RWPE1 (cell line): ENCODE data around the gene STH.
"Not testable (repeated sequence)": the region's sequence is repeated elsewhere in the genome, so short reads cannot be mapped to it uniquely, and the experiment has no call there.

Experiments
- CTCF ChIA-PET: fragments of 350-600 bp; sonication (Branson Sonifier 250); formaldehyde crosslinking; extraction: SDS; loops from one replicate; lab custom pipeline; 2021; lab: Yijun Ruan, JAX
- POLR2A ChIA-PET: fragments of 400-600 bp; formaldehyde crosslinking; extraction: SDS; loops from one replicate; lab custom pipeline; 2020; ENCODE audit warnings: antibody characterized with exemption; ENCODE audit not compliant: low non-redundant PET; lab: Yijun Ruan, JAX
- DNase-seq: peaks from one replicate; pipeline ENCODE4 v3.0.0; 2012; ENCODE audit warnings: low spot score
- H3K27ac ChIP-seq: fragments of 450-650 bp; 2 replicates; pipeline ENCODE4 v1.5.1; 2017
- CTCF ChIP-seq: fragments of 450-650 bp; conservative IDR thresholded peaks from 2 replicates; pipeline ENCODE4 v1.5.1; 2017; ENCODE audit warnings: low read depth, mild to moderate bottlenecking

Gene STH

GRCh38 chr17:46011711-46012505 lies 12.9 kb downstream of the STH start:
- no peak for DNase-seq
- CTCF ChIA-PET: interaction anchor here (0.6 to 0.7 kb wide), 2 partner anchors 120 to 767 kb away, joined by 3 read pairs; no protein-coding TSS in a partner anchor
- no peak for TF ChIP-seq CTCF
- POLR2A ChIA-PET: no interaction called here
- no peak overlapping the region for H3K27ac ChIP-seq

GRCh38 chr17:46012506-46013079 lies 13.5 kb downstream of the STH start:
- POLR2A ChIA-PET: no interaction called here
- DNase-seq: no peak
- no peak overlapping the region for H3K27ac ChIP-seq
- CTCF ChIA-PET: no interaction called here
- no peak for TF ChIP-seq CTCF

- no peak for DNase-seq
- CTCF ChIA-PET: no interaction called here
- POLR2A ChIA-PET: no interaction called here
- no peak for TF ChIP-seq CTCF
- no peak overlapping the region for H3K27ac ChIP-seq
Observed at GRCh38 chr17:46013127-46013501, 14.1 kb downstream of the STH start.

GRCh38 chr17:46013502-46014165 lies 14.6 kb downstream of the STH start:
- DNase-seq: no peak
- TF ChIP-seq CTCF: no peak
- no peak overlapping the region for H3K27ac ChIP-seq
- POLR2A ChIA-PET: no interaction called here
- CTCF ChIA-PET: interaction anchor here (0.6 kb wide), 1 partner anchor 16 kb away, joined by 3 read pairs; no protein-coding TSS in a partner anchor

DNA sequence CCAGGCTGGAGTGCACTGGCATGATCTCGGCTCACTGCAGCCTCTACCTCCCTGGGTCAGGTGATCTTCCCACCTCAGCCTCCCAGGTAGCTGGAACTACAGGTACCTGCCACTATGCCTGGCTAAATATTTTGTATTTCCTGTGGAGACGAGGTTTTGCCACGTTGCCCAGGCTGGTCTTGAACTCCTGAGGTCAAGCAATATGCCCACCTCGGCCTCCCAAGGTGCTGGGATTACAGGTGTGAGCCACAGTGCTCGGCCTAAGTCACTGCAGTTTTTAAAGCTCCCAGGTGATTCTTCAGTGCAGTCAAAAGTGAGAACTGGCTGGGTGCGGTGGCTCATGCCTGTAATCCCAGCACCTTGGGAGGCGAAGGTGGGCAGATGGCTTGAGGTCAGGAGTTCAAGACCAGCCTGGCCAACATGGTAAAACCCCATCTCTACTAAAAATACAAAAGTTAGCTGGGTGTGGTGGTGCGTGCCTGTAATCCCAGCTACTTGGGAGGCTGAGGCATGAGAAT lies 20.4 kb downstream of the STH start:
- POLR2A ChIA-PET, DNase-seq, H3K27ac ChIP-seq: not testable (repeated sequence)
- CTCF ChIA-PET: interaction anchor here (0.6 kb wide), 2 partner anchors 9 to 17 kb away, joined by 3 read pairs; no protein-coding TSS in a partner anchor

DNA sequence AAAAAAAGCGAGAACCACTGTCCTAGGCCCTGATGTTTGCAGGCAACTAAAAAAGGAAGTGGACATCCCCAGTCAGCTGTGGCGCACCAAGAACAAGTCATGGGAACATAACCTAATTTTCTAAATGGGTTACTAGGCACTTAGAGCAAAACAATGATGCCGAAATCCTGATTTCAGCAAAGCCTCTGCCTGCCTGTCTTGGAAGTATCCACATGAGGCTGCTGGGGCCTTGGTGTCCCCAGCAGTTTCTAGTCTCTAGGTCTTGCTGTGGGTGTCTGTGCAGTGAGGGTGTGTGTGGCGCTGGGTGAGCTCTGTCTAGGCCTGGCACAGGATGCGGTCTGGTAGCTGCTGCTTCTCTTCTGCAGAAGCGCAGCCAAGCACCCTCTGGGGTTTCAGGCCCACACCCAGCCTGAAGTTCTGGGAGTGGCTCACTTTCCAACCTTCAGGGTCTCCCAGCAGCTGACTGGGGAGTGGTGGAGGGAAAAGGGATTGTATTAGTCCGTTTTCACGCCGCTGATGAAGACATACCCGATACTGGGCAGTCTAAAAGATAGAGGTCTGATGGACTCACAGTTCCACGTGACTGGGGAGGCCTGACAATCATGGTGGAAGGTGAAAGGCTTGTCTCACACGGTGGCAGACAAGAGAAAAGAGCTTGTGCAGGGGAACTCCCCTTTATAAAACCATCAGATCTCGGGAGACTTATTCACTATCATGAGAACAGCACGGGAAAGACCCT lies 21.1 kb downstream of the STH start:
- DNase-seq: no peak
- H3K27ac ChIP-seq: no peak overlapping the region
- TF ChIP-seq CTCF: no peak
- POLR2A ChIA-PET: no interaction called here
- CTCF ChIA-PET: no interaction called here
